ENCODE results near the gene UCK1. TPM values are rescaled to one million over a fixed set of nuclear protein-coding genes. Genes with fewer than 3 reads are reported as not detected.

The UCK1 gene
- total and polyA plus RNA-seq, 8 donors, result 24.2 to 33.9 (median 29.0) TPM

GRCh38 chr9:131473891-131474290 lies 57.2 kb downstream of the UCK1 start:
- no peak overlapping the region for H3K27ac ChIP-seq
- H3K27me3 ChIP-seq, result no peaks in the 10 kb centered on the region
- H3K4me1 ChIP-seq, result no peaks in the 10 kb centered on the region
- H3K4me3 ChIP-seq, result no peak overlapping the region
- H3K36me3 ChIP-seq, result peaks cover 0 to 100% of the 10 kb centered on the region in 2 donors
- no peaks in the 10 kb centered on the region for H3K9me3 ChIP-seq
- DNase-seq, result peak in 2 of 4 donors; percentile 13 to 46
- intact Hi-C loops (cut with DNase I), result loop anchor here in 1 of 2 donors (10.0 kb wide), 1 partner anchor 129 kb away; no protein-coding TSS in a partner anchor
- no peak for ATAC-seq
- TF ChIP-seq, protein P1, sequence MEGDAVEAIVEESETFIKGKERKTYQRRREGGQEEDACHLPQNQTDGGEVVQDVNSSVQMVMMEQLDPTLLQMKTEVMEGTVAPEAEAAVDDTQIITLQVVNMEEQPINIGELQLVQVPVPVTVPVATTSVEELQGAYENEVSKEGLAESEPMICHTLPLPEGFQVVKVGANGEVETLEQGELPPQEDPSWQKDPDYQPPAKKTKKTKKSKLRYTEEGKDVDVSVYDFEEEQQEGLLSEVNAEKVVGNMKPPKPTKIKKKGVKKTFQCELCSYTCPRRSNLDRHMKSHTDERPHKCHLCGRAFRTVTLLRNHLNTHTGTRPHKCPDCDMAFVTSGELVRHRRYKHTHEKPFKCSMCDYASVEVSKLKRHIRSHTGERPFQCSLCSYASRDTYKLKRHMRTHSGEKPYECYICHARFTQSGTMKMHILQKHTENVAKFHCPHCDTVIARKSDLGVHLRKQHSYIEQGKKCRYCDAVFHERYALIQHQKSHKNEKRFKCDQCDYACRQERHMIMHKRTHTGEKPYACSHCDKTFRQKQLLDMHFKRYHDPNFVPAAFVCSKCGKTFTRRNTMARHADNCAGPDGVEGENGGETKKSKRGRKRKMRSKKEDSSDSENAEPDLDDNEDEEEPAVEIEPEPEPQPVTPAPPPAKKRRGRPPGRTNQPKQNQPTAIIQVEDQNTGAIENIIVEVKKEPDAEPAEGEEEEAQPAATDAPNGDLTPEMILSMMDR (IDR thresholded peaks at IDR 0.05), result no peak

Other genes starting within 250 kb of the UCK1 start
- gene PLPP7, start 241.5 kb downstream of the UCK1 start, total RNA-seq, result 1 to 10 TPM; 1.6 to 2.3 TPM
- gene PLPP7, start 241.5 kb downstream of the UCK1 start, polyA plus RNA-seq (ENCODE audit: insufficient read length in 6 of 6), result 1 to 10 TPM; 1.1 to 1.7 (median 1.3) TPM
- gene PRRC2B, start 137.2 kb downstream of the UCK1 start, total RNA-seq, result 100 to 1,000 TPM; 165 to 176 TPM
- gene PRRC2B, start 137.2 kb downstream of the UCK1 start, polyA plus RNA-seq (ENCODE audit: insufficient read length in 6 of 6), result 100 to 1,000 TPM; 159 to 233 (median 202) TPM
- 10 to 100 TPM; 20.3 to 32.6 TPM for gene POMT1, start 28.3 kb downstream of the UCK1 start, total RNA-seq
- gene POMT1, start 28.3 kb downstream of the UCK1 start, polyA plus RNA-seq (ENCODE audit: insufficient read length in 6 of 6), result 10 to 100 TPM; 38.3 to 56.9 (median 40.0) TPM
- gene PRRT1B, start 14.3 kb upstream of the UCK1 start, total RNA-seq, result 1 to 10 TPM; 2.1 to 3.6 TPM
- gene PRRT1B, start 14.3 kb upstream of the UCK1 start, polyA plus RNA-seq (ENCODE audit: insufficient read length in 6 of 6), result 1 to 10 TPM; 5.3 to 9.3 (median 6.9) TPM
- 100 to 1,000 TPM in 1 of 2 donors, 10 to 100 TPM in 1; 73.7 to 112 TPM for gene RAPGEF1, start 208.8 kb upstream of the UCK1 start, total RNA-seq
- 10 to 100 TPM; 37.5 to 48.1 (median 43.1) TPM for gene RAPGEF1, start 208.8 kb upstream of the UCK1 start, polyA plus RNA-seq (ENCODE audit: insufficient read length in 6 of 6)